HG03558 (cell line): Measurements from ENCODE around the gene COG8.
"Not testable (repeated sequence)": the region's sequence is repeated elsewhere in the genome, so short reads cannot be mapped to it uniquely, and the experiment has no call there.

ENCODE experiments used
- ATAC-seq: cut with Tn5 transposase; IDR thresholded peaks from one replicate; pipeline ENCODE4 v1.9.1; 2021; ENCODE audit warnings: moderate number of reproducible peaks; ENCODE audit not compliant: unreplicated experiment; ENCODE audit errors: extremely low read depth

Gene COG8

GRCh38 chr16:69298261-69298660 is 41.1 kb downstream of the COG8 start:
- ATAC-seq, result no peak

GRCh38 chr16:69296771-69297170 is 42.6 kb downstream of the COG8 start:
- ATAC-seq, result not testable (repeated sequence)

GRCh38 chr16:69294051-69294450 is 45.3 kb downstream of the COG8 start:
- no peak for ATAC-seq

DNA sequence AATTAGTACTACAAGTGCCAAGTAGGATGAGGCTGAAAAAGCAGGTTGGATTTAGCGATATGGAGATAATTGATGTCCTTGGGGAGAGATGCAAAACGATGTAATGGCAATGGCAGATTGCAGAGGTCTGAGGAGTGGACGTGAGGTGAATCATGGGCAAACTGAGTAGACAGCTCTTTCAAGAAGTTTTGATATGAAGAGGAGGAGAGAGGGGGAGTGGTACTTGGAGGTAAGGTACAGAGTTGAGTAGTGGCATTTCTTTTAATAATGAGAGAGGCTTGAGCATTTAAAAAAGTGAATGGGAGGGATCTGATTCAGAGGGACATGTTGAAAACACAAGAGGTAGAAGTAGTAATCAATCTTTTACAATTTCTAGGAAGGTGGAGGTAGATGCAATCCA is 46.0 kb downstream of the COG8 start:
- no peak for ATAC-seq

DNA sequence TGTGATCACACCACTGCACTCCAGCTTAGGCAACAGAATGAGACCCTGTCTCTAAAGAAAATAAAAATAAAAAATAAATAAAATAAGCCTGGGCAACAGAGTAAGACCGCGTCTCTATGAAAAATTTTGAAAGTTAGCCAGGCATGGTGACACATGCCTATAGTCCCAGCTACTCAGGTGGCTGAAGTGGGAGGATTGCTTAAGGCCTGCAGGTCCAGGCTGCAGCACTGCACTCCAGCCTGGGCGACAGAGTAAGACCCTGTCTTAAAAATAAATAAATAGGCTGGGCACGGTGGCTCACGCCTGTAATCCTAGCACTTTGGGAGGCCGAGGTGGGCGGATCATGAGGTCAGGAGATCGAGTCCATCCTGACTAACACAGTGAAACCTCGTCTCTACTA is 47.7 kb downstream of the COG8 start:
- not testable (repeated sequence) for ATAC-seq

DNA sequence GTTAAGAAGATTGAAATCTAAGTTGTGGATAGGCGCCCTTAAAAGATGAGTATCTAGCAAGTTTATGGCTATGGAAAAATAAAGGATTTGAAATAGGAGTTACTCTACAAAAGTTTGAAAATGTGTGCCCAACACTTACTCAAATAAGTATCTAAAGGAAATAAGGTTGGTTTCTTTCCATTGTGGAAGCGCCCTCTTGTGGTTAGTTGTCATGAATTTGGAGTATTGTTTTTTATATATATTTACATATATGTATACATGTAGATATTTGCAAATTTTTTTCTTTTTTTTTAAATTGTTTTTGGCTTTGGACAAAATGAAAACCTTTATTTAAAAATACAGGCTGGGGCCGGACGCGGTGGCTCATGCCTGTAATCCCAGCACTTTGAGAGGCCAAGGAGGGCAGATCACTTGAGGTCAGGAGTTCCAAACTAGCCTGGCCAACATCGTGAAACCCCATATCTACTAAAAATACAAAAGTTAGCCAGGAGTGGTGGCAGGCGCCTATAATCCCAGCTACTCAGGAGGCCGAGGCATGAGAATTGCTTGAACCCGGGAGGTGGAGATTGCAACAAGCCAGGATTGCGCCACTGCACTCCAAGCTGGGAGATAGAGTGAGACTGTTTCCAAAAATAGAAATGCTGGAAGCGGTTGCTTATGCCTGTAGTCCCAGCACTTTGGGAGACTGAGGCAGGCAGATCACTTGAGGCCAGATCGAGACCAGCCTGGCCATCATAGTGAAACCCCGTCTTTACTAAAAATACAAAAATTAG is 52.2 kb downstream of the COG8 start:
- ATAC-seq, result no peak

DNA sequence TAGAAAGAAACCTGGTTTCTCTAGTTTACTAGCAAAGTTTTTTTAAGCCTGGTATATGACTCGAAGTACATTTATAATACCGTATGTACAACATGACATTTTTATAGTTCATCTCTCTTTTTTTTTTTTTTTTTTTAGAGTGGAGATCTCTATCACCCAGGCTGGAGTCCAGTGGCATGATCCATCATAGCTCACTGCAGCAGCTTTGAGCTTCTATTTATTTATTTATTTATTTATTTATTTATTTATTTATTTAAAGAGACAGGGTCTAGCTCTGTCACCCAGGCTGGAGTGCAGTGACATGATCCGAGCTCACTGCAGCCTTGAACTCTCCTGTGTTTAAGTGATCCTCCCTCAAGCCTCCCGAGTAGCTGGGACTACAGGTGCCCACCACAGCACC is 54.1 kb downstream of the COG8 start:
- no peak for ATAC-seq

GRCh38 chr16:69283851-69284250 is 55.5 kb downstream of the COG8 start:
- ATAC-seq, result no peak

- no peak for ATAC-seq
Measured at GRCh38 chr16:69277413-69277812, 62.0 kb downstream of the COG8 start.
